ENCODE data around the gene RARRES2. TPM values are rescaled to one million over a fixed set of nuclear protein-coding genes. Genes with fewer than 3 reads are reported as not detected.
"Not testable (repeated sequence)": the region's sequence is repeated elsewhere in the genome, so short reads cannot be mapped to it uniquely, and the experiment has no call there.

The RARRES2 gene
- total RNA-seq, 1 donor from 2014 or later = not detected

GRCh38 chr7:150322833-150323681 lies 18.4 kb downstream of the RARRES2 start, which contains the start of the genes ACTR3C and LRRC61:
Gene ACTR3C (minus strand): TSS chr7:150323545. CDS start chr7:150295296, 28,249 bp downstream.
Gene LRRC61 (plus strand): TSS chr7:150323355. CDS start chr7:150336862, 13,507 bp downstream.
- Mint-ChIP-seq H3K27ac (ENCODE audit: unreplicated experiment) (no peak within 1 kb of the TSS), H3K27me3 (ENCODE audit: unreplicated experiment) (no peaks in the 10 kb centered on the region), H3K4me1 (ENCODE audit: unreplicated experiment) (no peaks in the 10 kb centered on the region), H3K9me3 (ENCODE audit: unreplicated experiment) (no peaks in the 10 kb centered on the region), H3K4me3 (ENCODE audit: unreplicated experiment) (no peak within 1 kb of the TSS), H3K36me3 (ENCODE audit: unreplicated experiment) (no peaks in the 10 kb centered on the region)
- no peak for DNase-seq (ENCODE audit: extremely low spot score, unreplicated experiment)
- no peak for TF ChIP-seq CTCF (IDR thresholded peaks at IDR 0.05)

- no peaks in the 10 kb centered on the region for H3K4me1 Mint-ChIP-seq (ENCODE audit: unreplicated experiment)
Measured at GRCh38 chr7:150322114-150322832, 19.2 kb downstream of the RARRES2 start.

GRCh38 chr7:150321788-150322113 lies 19.7 kb downstream of the RARRES2 start:
- Mint-ChIP-seq H3K4me3 (ENCODE audit: unreplicated experiment) (no peak overlapping the region), H3K4me1 (ENCODE audit: unreplicated experiment) (no peaks in the 10 kb centered on the region), H3K9me3 (ENCODE audit: unreplicated experiment) (no peaks in the 10 kb centered on the region), H3K36me3 (ENCODE audit: unreplicated experiment) (no peaks in the 10 kb centered on the region), H3K27me3 (ENCODE audit: unreplicated experiment) (peaks cover 6% of the 10 kb centered on the region), H3K27ac (ENCODE audit: unreplicated experiment) (no peak overlapping the region)
- TF ChIP-seq CTCF (IDR thresholded peaks at IDR 0.05) = no peak
- DNase-seq (ENCODE audit: extremely low spot score, unreplicated experiment) = no peak

More at GRCh38 chr7:150322114-150322832, 19.2 kb downstream of the RARRES2 start:
- H3K4me3 Mint-ChIP-seq (ENCODE audit: unreplicated experiment) = no peak overlapping the region
- TF ChIP-seq CTCF (IDR thresholded peaks at IDR 0.05) = no peak
- no peak overlapping the region for H3K27ac Mint-ChIP-seq (ENCODE audit: unreplicated experiment)
- no peak for DNase-seq (ENCODE audit: extremely low spot score, unreplicated experiment)
- no peaks in the 10 kb centered on the region for H3K9me3 Mint-ChIP-seq (ENCODE audit: unreplicated experiment)
- peaks cover 6% of the 10 kb centered on the region for H3K27me3 Mint-ChIP-seq (ENCODE audit: unreplicated experiment)
- H3K36me3 Mint-ChIP-seq (ENCODE audit: unreplicated experiment) = no peaks in the 10 kb centered on the region

GRCh38 chr7:150317748-150318444 lies 23.5 kb downstream of the RARRES2 start:
- no peak for DNase-seq (ENCODE audit: extremely low spot score, unreplicated experiment)
- Mint-ChIP-seq H3K4me1 (ENCODE audit: unreplicated experiment) (no peaks in the 10 kb centered on the region), H3K27ac (ENCODE audit: unreplicated experiment) (no peak overlapping the region), H3K36me3 (ENCODE audit: unreplicated experiment) (no peaks in the 10 kb centered on the region), H3K27me3 (ENCODE audit: unreplicated experiment) (peaks cover 6% of the 10 kb centered on the region), H3K9me3 (ENCODE audit: unreplicated experiment) (no peaks in the 10 kb centered on the region), H3K4me3 (ENCODE audit: unreplicated experiment) (no peak overlapping the region)
- TF ChIP-seq CTCF (IDR thresholded peaks at IDR 0.05) = no peak

GRCh38 chr7:150316987-150317386 lies 24.4 kb downstream of the RARRES2 start:
- not testable (repeated sequence) for H3K36me3 Mint-ChIP-seq (ENCODE audit: unreplicated experiment); H3K27me3 Mint-ChIP-seq (ENCODE audit: unreplicated experiment); H3K4me1 Mint-ChIP-seq (ENCODE audit: unreplicated experiment); DNase-seq (ENCODE audit: extremely low spot score, unreplicated experiment); H3K27ac Mint-ChIP-seq (ENCODE audit: unreplicated experiment); H3K4me3 Mint-ChIP-seq (ENCODE audit: unreplicated experiment); H3K9me3 Mint-ChIP-seq (ENCODE audit: unreplicated experiment)

Measured in osteocyte (in vitro differentiated cells).